Duodenal mucosa (tissue), 2 donors: ENCODE results near the gene DHRS4.
"Not testable (repeated sequence)": the region's sequence is repeated elsewhere in the genome, so short reads cannot be mapped to it uniquely, and the experiment has no call there.

Experiments
- H3K27ac ChIP-seq: one replicate; pipeline ENCODE4 v1.7.0; 2013; ENCODE audit warnings: low read depth, low read length
- H3K27me3 ChIP-seq, 2 donors: one replicate each; pipeline ENCODE4 v1.7.0; 2013; ENCODE audit warnings: low read length in 2 of 2, control low read depth in 1 of 2; ENCODE audit not compliant: insufficient read depth in 2 of 2, control insufficient read depth in 1 of 2
- H3K36me3 ChIP-seq, 2 donors: one replicate each; pipeline ENCODE4 v1.7.0; 2013; ENCODE audit warnings: low read length in 2 of 2, control low read depth in 1 of 2; ENCODE audit not compliant: insufficient read depth in 2 of 2, control insufficient read depth in 1 of 2
- H3K4me1 ChIP-seq, 2 donors: one replicate each; pipeline ENCODE4 v1.7.0; 2013; ENCODE audit warnings: low read length in 2 of 2, control low read depth in 1 of 2; ENCODE audit not compliant: insufficient read depth in 2 of 2, control insufficient read depth in 1 of 2
- H3K4me3 ChIP-seq, 2 donors: one replicate each; pipeline ENCODE4 v1.7.0; 2013; ENCODE audit warnings: low read length in 2 of 2, low read depth in 1 of 2
- H3K9ac ChIP-seq, 2 donors: one replicate each; pipeline ENCODE4 v1.7.0; 2013; ENCODE audit warnings: low read length in 2 of 2, low read depth in 1 of 2
- H3K9me3 ChIP-seq, 2 donors: one replicate each; pipeline ENCODE4 v1.7.0; 2013; ENCODE audit warnings: low read length in 2 of 2, control low read depth in 1 of 2; ENCODE audit not compliant: control insufficient read depth in 1 of 2

The DHRS4 gene

GRCh38 chr14:23999640-24000039 is 46.1 kb downstream of the DHRS4 start:
- H3K9me3 ChIP-seq, H3K36me3 ChIP-seq, H3K27ac ChIP-seq, H3K4me3 ChIP-seq, H3K27me3 ChIP-seq, H3K4me1 ChIP-seq, H3K9ac ChIP-seq: not testable (repeated sequence)

GRCh38 chr14:24001078-24001477 is 47.5 kb downstream of the DHRS4 start:
- not testable (repeated sequence) for H3K4me3 ChIP-seq, H3K4me1 ChIP-seq, H3K9me3 ChIP-seq, H3K9ac ChIP-seq, H3K27ac ChIP-seq, H3K36me3 ChIP-seq, H3K27me3 ChIP-seq

GRCh38 chr14:24001679-24002078 is 48.1 kb downstream of the DHRS4 start:
- H3K9me3 ChIP-seq, H3K4me1 ChIP-seq, H3K4me3 ChIP-seq, H3K9ac ChIP-seq, H3K27me3 ChIP-seq, H3K27ac ChIP-seq, H3K36me3 ChIP-seq: not testable (repeated sequence)

GRCh38 chr14:24006471-24006816 is 52.9 kb downstream of the DHRS4 start:
- not testable (repeated sequence) for H3K9ac ChIP-seq

GRCh38 chr14:24006817-24007652 is 53.5 kb downstream of the DHRS4 start:
- H3K27ac ChIP-seq, H3K9me3 ChIP-seq, H3K4me1 ChIP-seq, H3K9ac ChIP-seq, H3K36me3 ChIP-seq, H3K27me3 ChIP-seq: not testable (repeated sequence)
- H3K4me3 ChIP-seq: peak overlapping the region in 1 of 2 donors; percentile 48

More at GRCh38 chr14:24006471-24006816, 52.9 kb downstream of the DHRS4 start:
- peak overlapping the region in 1 of 2 donors; percentile 48 for H3K4me3 ChIP-seq
- not testable (repeated sequence) for H3K27me3 ChIP-seq, H3K4me1 ChIP-seq, H3K27ac ChIP-seq, H3K36me3 ChIP-seq, H3K9me3 ChIP-seq

- no peaks in the 10 kb centered on the region for H3K9me3 ChIP-seq
- H3K4me1 ChIP-seq: no peaks in the 10 kb centered on the region
- H3K4me3 ChIP-seq: no peak overlapping the region
- no peak overlapping the region for H3K9ac ChIP-seq
- no peaks in the 10 kb centered on the region for H3K27me3 ChIP-seq
- H3K27ac ChIP-seq: no peak overlapping the region
- H3K36me3 ChIP-seq: no peaks in the 10 kb centered on the region
Measured at GRCh38 chr14:24011051-24011450, 57.5 kb downstream of the DHRS4 start.

GRCh38 chr14:24012726-24013273 is 59.2 kb downstream of the DHRS4 start:
- not testable (repeated sequence) for H3K9ac ChIP-seq, H3K4me1 ChIP-seq, H3K9me3 ChIP-seq, H3K27ac ChIP-seq, H3K36me3 ChIP-seq, H3K4me3 ChIP-seq, H3K27me3 ChIP-seq

- Histone ChIP-seq H3K36me3 (no peaks in the 10 kb centered on the region), H3K27me3 (no peaks in the 10 kb centered on the region), H3K27ac (no peak overlapping the region), H3K4me1 (no peaks in the 10 kb centered on the region), H3K9me3 (no peaks in the 10 kb centered on the region), H3K9ac (no peak overlapping the region), H3K4me3 (no peak overlapping the region)
Measured at GRCh38 chr14:24013654-24014514, 60.3 kb downstream of the DHRS4 start.

- not testable (repeated sequence) for H3K9ac ChIP-seq, H3K9me3 ChIP-seq, H3K4me3 ChIP-seq, H3K27ac ChIP-seq, H3K4me1 ChIP-seq, H3K36me3 ChIP-seq, H3K27me3 ChIP-seq
Measured at GRCh38 chr14:24015745-24016144, 62.2 kb downstream of the DHRS4 start.
